ENCODE results near the gene UBXN6. TPM values are rescaled to one million over a fixed set of nuclear protein-coding genes. Genes with fewer than 3 reads are reported as not detected.
A peak's percentile ranks its signal among the peaks of the same experiment; 100 is the strongest.

Gene UBXN6
- total RNA-seq, 1 donor from 2014 or later, result 96.8 TPM

- Mint-ChIP-seq H3K4me3 (ENCODE audit: unreplicated experiment) (no peak overlapping the region), H3K27me3 (ENCODE audit: unreplicated experiment) (no peaks in the 10 kb centered on the region), H3K27ac (ENCODE audit: unreplicated experiment) (no peak overlapping the region), H3K9me3 (ENCODE audit: unreplicated experiment) (no peaks in the 10 kb centered on the region), H3K4me1 (ENCODE audit: unreplicated experiment) (no peaks in the 10 kb centered on the region), H3K36me3 (ENCODE audit: unreplicated experiment) (peaks cover 7% of the 10 kb centered on the region)
- peak; percentile 83 for DNase-seq (ENCODE audit: extremely low spot score, unreplicated experiment)
- no peak for TF ChIP-seq CTCF (IDR thresholded peaks at IDR 0.05)
These were observed 40.3 kb upstream of the UBXN6 start for GRCh38 chr19:4497770-4498389.

- Mint-ChIP-seq H3K9me3 (ENCODE audit: unreplicated experiment) (no peaks in the 10 kb centered on the region), H3K27me3 (ENCODE audit: unreplicated experiment) (no peaks in the 10 kb centered on the region), H3K4me3 (ENCODE audit: unreplicated experiment) (no peak overlapping the region), H3K27ac (ENCODE audit: unreplicated experiment) (no peak overlapping the region), H3K36me3 (ENCODE audit: unreplicated experiment) (peaks cover 7% of the 10 kb centered on the region), H3K4me1 (ENCODE audit: unreplicated experiment) (no peaks in the 10 kb centered on the region)
- TF ChIP-seq CTCF (IDR thresholded peaks at IDR 0.05), result no peak
- DNase-seq (ENCODE audit: extremely low spot score, unreplicated experiment), result peak; percentile 83
These were observed 38.7 kb upstream of the UBXN6 start for GRCh38 chr19:4496304-4496703.

GRCh38 chr19:4495471-4495870 is 37.9 kb upstream of the UBXN6 start:
- peaks cover 5% of the 10 kb centered on the region for H3K36me3 Mint-ChIP-seq (ENCODE audit: unreplicated experiment)
- H3K4me1 Mint-ChIP-seq (ENCODE audit: unreplicated experiment), result no peaks in the 10 kb centered on the region
- no peak overlapping the region for H3K4me3 Mint-ChIP-seq (ENCODE audit: unreplicated experiment)
- no peak for TF ChIP-seq CTCF (IDR thresholded peaks at IDR 0.05)
- DNase-seq (ENCODE audit: extremely low spot score, unreplicated experiment), result no peak
- H3K27ac Mint-ChIP-seq (ENCODE audit: unreplicated experiment), result no peak overlapping the region
- no peaks in the 10 kb centered on the region for H3K27me3 Mint-ChIP-seq (ENCODE audit: unreplicated experiment)
- H3K9me3 Mint-ChIP-seq (ENCODE audit: unreplicated experiment), result no peaks in the 10 kb centered on the region

GRCh38 chr19:4494691-4495064 is 37.1 kb upstream of the UBXN6 start:
- H3K27ac Mint-ChIP-seq (ENCODE audit: unreplicated experiment), result no peak overlapping the region
- peaks cover 9% of the 10 kb centered on the region for H3K36me3 Mint-ChIP-seq (ENCODE audit: unreplicated experiment)
- H3K27me3 Mint-ChIP-seq (ENCODE audit: unreplicated experiment), result no peaks in the 10 kb centered on the region
- no peak overlapping the region for H3K4me3 Mint-ChIP-seq (ENCODE audit: unreplicated experiment)
- no peaks in the 10 kb centered on the region for H3K4me1 Mint-ChIP-seq (ENCODE audit: unreplicated experiment)
- TF ChIP-seq CTCF (IDR thresholded peaks at IDR 0.05), result no peak
- no peak for DNase-seq (ENCODE audit: extremely low spot score, unreplicated experiment)
- no peaks in the 10 kb centered on the region for H3K9me3 Mint-ChIP-seq (ENCODE audit: unreplicated experiment)

GRCh38 chr19:4493929-4494690 is 36.5 kb upstream of the UBXN6 start:
- Mint-ChIP-seq H3K9me3 (ENCODE audit: unreplicated experiment) (no peaks in the 10 kb centered on the region), H3K4me3 (ENCODE audit: unreplicated experiment) (no peak overlapping the region), H3K36me3 (ENCODE audit: unreplicated experiment) (peaks cover 12% of the 10 kb centered on the region), H3K4me1 (ENCODE audit: unreplicated experiment) (no peaks in the 10 kb centered on the region), H3K27ac (ENCODE audit: unreplicated experiment) (no peak overlapping the region), H3K27me3 (ENCODE audit: unreplicated experiment) (no peaks in the 10 kb centered on the region)
- TF ChIP-seq CTCF (IDR thresholded peaks at IDR 0.05), result no peak
- peak; percentile 84 for DNase-seq (ENCODE audit: extremely low spot score, unreplicated experiment)

Data from osteocyte (in vitro differentiated cells).